Retinal pigment epithelial cell (primary cell): ENCODE results near the gene PDLIM5.

Source experiments
- DNase-seq: peaks from one replicate; pipeline ENCODE4 v3.0.0-alpha.2; 2010; ENCODE audit warnings: low read depth
- H3K4me3 ChIP-seq: 2 replicates; pipeline ENCODE4 v1.5.1; 2011; ENCODE audit warnings: mild to moderate bottlenecking, low read length, control low read depth, moderate library complexity
- CTCF ChIP-seq: conservative IDR thresholded peaks from 2 replicates; pipeline ENCODE4 v1.5.1; 2011; ENCODE audit warnings: low read depth, low read length, control low read depth, inconsistent platforms

Gene PDLIM5

DNA sequence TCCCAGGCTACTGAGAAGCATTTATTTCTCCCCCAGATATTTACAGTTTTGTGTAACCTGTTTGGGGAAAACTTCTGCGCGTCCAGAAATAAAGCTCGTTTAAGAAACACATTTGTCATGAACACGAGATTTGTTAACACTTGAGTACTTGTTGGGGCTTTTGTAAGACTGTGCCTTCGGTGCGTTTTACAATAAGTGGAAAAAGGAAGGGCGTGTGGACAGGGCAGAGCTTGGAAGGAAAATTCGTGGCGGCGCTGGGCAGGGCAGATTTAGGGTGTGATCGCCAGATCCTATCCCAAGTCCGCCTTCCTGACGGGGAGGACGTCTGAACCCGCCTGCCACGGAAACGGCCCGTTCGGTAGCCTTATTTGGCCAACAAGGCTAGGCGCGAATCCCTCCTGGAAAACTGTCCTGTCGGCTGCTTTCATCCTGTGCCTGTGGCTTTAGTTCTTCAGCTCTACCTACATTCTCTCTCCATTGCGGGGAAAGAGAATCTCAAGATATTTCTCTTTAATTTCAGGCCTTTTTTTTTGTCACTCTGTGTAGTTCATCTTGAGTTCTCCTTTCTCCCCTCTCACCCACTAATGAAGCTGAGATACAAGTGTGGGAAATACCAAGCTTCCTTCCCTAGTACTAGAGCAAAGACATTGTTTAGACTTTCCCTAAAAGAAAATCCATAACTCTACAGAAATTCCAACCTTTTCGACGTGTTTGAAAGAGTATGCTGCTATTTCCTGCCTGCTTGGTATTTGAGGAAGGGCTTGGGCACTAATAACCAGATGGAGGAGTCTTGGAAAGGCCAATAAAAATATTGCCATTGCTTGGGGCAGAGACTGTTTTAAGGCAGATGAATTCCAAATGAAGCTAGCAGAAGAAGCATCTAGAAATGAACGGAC lies 982 bp downstream of the PDLIM5 start:
- no peak for TF ChIP-seq CTCF
- no peak for DNase-seq
- peak overlapping the region; percentile 96 for H3K4me3 ChIP-seq

- peak overlapping the region; percentile 96 for H3K4me3 ChIP-seq
- no peak for TF ChIP-seq CTCF
Measured at GRCh38 chr4:94453391-94453963, 1.7 kb downstream of the PDLIM5 start.

DNA sequence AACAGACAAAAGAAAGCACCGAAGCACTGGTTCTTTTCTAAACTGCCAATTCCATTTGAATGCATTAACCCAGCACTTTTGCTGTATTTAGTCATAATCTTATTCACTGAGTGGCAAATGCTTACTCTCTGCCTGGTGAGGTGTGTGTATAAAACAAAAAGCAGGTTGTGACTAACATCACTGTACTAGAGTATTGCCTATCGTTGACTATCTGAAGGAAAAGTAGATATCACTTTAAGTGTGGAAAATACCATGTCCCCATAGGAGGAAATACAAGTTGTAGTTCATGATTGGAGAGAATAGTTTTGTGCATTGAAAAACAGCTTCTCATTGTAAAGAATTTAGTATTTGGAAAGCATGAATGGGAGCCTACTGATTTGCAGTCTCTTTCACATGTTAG lies 2.7 kb downstream of the PDLIM5 start:
- DNase-seq = no peak
- peak overlapping the region; percentile 96 for H3K4me3 ChIP-seq
- TF ChIP-seq CTCF = no peak

More at GRCh38 chr4:94453391-94453963, 1.7 kb downstream of the PDLIM5 start:
- no peak for DNase-seq

DNA sequence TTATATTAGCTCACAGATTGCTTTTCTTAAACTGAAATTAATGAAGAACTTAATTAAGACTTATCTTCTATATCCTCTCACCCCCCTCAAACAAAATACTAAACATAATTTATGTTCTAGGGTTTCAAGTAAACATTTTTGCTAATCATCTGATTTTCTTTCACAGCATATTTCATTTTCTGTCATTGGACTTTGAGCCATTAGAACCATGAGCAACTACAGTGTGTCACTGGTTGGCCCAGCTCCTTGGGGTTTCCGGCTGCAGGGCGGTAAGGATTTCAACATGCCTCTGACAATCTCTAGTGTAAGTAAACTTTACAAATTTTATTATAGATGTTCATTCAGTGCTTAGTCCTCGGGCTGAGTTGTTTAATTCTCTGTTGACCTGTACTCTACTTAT lies 3.3 kb downstream of the PDLIM5 start:
- DNase-seq = no peak
- TF ChIP-seq CTCF = no peak
- peak overlapping the region; percentile 96 for H3K4me3 ChIP-seq

GRCh38 chr4:94457692-94458106 lies 6.0 kb downstream of the PDLIM5 start:
- DNase-seq = peak; percentile 96
- peak overlapping the region; percentile 19 for H3K4me3 ChIP-seq
- no peak for TF ChIP-seq CTCF

DNA sequence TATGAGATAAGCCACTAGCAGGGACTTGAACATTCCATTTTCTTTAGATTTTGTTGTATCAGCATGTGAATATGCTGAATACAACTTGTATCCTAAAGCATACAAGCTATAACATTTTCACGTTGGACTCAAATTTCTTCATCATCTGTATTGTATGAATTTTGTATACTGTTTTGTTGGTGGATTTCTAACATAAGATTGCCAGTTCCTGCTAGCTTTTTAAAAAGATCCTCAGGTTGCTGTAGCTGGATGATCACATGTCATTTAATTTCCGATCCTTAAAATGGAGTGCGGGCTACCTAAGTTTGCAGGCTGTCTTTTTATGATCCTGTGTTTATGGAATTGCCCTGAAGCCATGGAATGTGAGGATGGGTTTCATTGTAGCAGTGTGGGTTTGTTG lies 6.9 kb downstream of the PDLIM5 start:
- H3K4me3 ChIP-seq = peak overlapping the region; percentile 19
- no peak for TF ChIP-seq CTCF
- no peak for DNase-seq
